Activated T-helper 1 cell treated with anti-CD3 and anti-CD28 coated beads, Interleukin-2, amount 50 U/mL, for 16 hours (primary cell): ENCODE data around the gene PDIA3.
"Not testable (repeated sequence)": the region's sequence is repeated elsewhere in the genome, so short reads cannot be mapped to it uniquely, and the experiment has no call there.

Experiments used
- DNase-seq, 2 donors: peaks; one replicate each; pipeline ENCODE4 v3.0.0-alpha.2; 2020; ENCODE audit warnings: low read depth in 1 of 2, low spot score in 1 of 2

Gene PDIA3

GRCh38 chr15:43815064-43815463, 68.8 kb downstream of the PDIA3 start:
- DNase-seq: not testable (repeated sequence)

- no peak for DNase-seq
Measured at GRCh38 chr15:43821505-43821904, 75.3 kb downstream of the PDIA3 start.
